Effector CD8-positive, alpha-beta T cell (primary cell): ENCODE results near the gene PTPRN2.
"Not testable (repeated sequence)": the region's sequence is repeated elsewhere in the genome, so short reads cannot be mapped to it uniquely, and the experiment has no call there.

Experiments
- DNase-seq: peaks from one replicate; lab custom pipeline; 2025; lab: John Stamatoyannopoulos, UW

The PTPRN2 gene

GRCh38 chr7:157734676-157735640, 852.7 kb downstream of the PTPRN2 start:
- no peak for DNase-seq

GRCh38 chr7:157733760-157734395, 853.7 kb downstream of the PTPRN2 start:
- not testable (repeated sequence) for DNase-seq

DNA sequence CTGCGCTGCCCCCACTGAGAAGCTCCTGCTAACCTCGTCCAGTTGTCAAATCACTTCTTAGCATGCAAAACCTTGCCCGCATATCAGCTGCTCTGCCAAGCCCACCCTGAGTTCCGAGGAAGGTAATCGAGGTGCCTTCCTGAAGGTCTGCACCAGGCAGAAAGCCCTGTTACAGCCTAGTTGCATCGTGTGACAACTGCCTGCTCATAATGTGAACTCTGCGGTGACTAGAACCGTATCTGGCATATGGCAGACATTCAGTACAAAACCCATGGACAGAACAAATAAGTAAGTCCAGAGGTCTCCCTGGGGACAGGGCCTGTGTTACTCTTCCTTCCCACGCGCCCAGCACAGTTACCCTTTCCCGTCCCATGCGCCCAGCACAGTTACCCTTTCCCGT, 856.5 kb downstream of the PTPRN2 start:
- DNase-seq: no peak

DNA sequence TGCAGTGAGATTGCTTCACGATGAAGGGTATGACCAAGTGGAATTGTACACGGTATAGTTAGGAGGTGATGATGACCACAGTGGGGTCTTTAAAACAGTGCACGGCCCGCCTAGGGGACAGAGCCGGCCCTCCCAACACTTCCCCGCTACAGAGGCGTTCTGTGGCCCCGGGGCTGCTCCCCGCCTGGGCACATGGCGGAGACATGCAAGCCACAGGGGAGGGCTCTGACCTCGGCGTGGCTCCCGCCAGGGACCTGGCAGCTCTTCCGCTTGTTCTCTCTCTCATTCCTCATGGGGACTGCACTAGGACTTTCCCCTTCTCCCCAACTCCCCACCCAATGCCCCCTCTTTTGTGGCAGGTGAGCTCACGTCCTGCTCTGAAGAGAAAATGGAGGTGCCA, 857.0 kb downstream of the PTPRN2 start:
- no peak for DNase-seq

DNA sequence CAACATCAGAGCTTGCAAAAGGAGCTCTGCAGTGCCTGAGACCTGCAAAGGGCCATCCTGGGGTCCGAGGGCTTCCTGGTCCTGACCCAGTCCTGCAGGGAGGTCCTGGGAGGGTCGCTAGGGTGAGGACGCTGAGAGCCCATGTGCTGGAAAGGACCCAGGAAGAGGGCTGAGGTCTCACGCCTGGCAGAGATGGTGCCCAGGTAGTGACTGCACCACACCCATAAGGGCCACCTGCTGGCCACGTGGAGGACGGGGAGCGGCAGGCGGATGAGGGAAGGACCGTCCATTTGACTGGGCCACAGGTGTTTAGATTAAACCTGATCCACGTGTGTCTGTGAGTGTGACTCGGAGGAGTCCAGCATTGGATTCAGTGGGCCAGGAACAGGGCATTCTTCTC, 858.1 kb downstream of the PTPRN2 start:
- no peak for DNase-seq

GRCh38 chr7:157727964-157728615, 859.5 kb downstream of the PTPRN2 start:
- DNase-seq: no peak

DNA sequence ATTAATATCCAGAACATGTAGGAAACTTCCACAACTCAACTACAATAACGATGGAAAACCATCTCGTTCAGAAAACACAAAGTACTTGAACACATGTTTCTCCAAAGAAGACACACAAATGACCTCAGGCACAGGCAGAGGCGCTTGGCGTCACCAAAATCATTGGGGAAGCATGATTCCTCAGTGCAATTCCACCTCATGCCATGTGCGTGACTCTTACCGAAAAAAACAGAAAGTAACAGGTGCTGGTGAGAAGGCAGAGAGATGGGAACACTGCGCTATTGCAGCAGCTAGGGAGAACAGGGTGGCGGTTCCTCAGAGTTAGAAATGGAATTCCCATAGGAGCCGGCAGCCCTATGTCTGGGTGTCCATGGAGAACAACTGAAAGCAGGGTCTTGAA, 860.9 kb downstream of the PTPRN2 start:
- no peak for DNase-seq

DNA sequence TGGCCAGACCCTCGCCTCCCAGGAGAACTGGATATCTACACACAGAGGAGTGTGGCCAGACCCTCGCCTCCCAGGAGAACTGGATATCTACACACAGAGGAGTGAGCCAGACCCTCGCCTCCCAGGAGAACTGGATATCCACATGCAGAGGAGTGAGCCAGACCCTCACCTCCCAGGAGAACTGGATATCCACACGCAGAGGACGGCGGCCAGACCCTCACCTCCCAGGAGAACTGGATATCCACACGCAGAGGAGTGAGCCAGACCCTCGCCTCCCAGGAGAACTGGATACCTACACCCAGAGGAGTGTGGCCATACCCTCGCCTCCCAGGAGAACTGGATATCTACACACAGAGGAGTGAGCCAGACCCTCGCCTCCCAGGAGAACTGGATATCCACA, 862.3 kb downstream of the PTPRN2 start:
- peak; percentile 1 for DNase-seq

GRCh38 chr7:157723205-157723604, 864.4 kb downstream of the PTPRN2 start:
- DNase-seq: no peak

GRCh38 chr7:157722137-157723060, 865.2 kb downstream of the PTPRN2 start:
- no peak for DNase-seq

- no peak for DNase-seq
These were observed 866.0 kb downstream of the PTPRN2 start for GRCh38 chr7:157721468-157722136.

GRCh38 chr7:157719705-157720655, 867.6 kb downstream of the PTPRN2 start:
- DNase-seq: no peak

- no peak for DNase-seq
These were observed 868.5 kb downstream of the PTPRN2 start for GRCh38 chr7:157719008-157719682.

- DNase-seq: no peak
These were observed 869.2 kb downstream of the PTPRN2 start for GRCh38 chr7:157718303-157719007.

GRCh38 chr7:157717211-157718174, 870.1 kb downstream of the PTPRN2 start:
- no peak for DNase-seq

DNA sequence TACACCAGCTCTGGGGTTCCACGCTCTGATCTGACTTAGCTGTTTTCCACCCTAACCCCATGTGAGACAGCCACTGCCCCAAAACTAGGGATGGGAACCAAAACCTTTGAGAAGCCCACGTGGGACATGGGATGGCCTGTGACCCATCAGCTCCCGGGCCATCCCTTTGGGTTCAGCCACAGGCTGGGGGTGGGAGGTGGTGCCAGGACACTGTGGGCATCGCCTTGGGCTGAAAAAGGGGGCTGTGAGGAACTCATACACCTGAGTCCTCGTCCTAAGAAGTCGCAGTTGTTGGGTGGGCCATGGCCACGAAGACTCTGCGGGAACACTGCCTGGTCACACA, 871.7 kb downstream of the PTPRN2 start:
- no peak for DNase-seq
